Hematopoietic multipotent progenitor cell treated with erythropoietin and hydrocortisone succinate and interleukin-3 and kit ligand, for 6 days (in vitro differentiated cells): Measurements from ENCODE around the gene PPFIA4.

ENCODE experiments used
- DNase-seq: peaks from one replicate; pipeline ENCODE4 v3.0.0-alpha.2; 2015

The PPFIA4 gene

DNA sequence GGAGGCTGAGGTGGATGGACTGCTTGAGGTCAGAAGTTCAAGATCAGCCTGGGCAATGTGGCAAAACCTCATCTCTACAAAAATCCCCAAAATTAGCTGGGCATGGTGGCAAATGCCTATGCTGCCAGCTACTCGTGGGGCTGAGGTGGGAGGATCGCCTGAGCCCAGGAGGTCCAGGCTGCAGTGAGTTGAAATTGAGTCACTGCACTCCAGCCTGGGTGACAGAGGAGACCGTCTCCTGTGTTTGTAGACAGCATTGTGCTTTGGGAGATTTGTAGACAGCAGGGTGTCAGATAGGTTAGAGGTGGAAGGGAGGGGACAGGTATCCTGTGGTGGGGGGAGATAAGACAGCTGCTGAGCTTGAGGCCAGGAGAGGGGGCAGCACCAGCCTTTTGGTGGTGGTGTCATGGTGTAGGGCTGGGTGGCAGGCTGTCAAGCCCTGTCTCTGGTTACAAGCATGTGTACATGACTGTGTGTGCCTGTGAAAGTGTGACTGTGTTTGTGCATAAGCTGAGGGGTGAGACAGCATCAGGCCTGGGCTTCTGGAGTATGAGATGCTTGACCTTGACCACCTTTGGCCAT, 15.2 kb downstream of the PPFIA4 start:
- no peak for DNase-seq

DNA sequence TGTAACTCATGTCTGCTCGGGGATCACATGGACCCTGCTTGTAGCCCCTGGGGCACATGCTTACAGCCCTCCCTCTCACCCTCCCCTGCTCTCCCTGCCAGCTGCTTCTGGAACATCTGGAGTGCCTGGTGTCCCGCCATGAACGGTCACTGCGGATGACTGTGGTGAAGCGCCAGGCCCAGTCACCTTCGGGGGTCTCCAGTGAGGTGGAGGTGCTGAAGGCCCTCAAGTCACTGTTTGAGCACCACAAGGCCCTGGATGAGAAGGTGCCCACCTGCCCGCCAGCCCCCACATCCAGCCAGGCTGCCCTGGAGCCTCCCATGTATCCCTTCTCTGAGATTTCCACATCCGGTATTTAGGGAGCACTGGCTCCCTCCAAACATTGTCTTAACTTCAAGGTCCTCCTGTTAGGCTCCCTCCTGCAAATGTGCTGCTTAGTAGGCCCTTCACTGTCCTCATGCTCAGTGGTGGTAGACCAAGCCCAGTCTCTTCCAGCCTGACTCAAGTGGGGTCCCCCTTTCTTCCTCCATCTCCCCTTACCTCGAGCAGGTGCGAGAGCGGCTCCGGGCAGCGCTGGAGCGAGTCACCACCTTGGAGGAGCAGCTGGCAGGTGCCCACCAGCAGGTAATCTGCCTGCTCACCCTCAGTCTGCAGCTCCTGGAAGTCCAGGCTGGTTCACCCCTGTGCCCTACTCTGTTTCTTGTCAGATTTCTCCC, 17.7 kb downstream of the PPFIA4 start:
- no peak for DNase-seq

DNA sequence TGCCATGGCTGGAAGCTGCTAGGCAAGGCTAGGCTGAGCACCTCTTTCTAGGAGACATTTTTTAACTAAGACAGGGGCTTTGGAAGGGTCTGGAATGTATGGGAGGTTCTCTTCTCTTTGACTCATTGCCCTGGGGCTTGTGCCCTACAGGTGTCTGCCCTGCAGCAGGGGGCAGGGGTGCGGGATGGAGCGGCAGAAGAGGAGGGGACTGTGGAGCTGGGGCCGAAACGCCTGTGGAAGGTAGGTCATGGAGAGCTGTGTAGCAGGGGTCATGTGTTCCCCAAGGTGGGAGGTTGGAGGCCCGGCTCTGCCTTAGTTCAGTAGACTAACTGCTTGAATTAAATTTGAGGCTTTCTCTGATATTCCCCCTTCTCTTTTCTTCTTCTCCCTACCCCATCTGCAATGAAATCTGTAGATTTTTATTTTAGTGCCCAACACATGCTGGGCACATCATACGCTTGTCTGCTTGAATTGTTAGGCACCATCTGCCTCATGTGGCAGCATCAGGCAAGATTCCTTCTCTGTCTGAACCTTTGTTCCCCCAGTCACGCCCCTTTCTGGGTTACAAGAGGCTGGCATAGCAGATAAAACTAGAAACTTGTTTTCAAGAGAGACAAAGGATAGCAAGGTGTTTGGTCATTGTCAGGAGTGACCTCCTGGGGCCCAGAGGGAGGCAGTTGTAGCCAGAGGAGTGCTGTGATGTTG, 18.4 kb downstream of the PPFIA4 start:
- DNase-seq: no peak

DNA sequence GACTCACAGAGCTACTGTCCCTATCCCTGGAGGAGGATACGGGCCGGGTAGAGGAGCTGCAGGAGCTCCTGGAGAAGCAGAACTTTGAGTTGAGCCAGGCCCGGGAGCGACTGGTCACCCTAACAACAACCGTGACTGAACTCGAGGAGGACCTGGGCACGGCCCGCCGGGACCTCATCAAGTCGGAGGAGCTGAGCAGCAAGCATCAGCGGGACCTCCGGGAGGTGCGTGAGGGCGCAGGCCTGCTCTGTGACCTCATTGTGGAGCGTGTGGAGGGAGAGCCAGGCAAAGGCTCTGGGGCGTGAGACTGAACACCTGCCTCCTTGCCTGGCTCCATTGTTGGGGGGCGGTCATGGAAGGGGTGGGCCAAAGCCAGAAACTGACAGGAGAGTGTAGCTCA, 19.0 kb downstream of the PPFIA4 start:
- DNase-seq: no peak

DNA sequence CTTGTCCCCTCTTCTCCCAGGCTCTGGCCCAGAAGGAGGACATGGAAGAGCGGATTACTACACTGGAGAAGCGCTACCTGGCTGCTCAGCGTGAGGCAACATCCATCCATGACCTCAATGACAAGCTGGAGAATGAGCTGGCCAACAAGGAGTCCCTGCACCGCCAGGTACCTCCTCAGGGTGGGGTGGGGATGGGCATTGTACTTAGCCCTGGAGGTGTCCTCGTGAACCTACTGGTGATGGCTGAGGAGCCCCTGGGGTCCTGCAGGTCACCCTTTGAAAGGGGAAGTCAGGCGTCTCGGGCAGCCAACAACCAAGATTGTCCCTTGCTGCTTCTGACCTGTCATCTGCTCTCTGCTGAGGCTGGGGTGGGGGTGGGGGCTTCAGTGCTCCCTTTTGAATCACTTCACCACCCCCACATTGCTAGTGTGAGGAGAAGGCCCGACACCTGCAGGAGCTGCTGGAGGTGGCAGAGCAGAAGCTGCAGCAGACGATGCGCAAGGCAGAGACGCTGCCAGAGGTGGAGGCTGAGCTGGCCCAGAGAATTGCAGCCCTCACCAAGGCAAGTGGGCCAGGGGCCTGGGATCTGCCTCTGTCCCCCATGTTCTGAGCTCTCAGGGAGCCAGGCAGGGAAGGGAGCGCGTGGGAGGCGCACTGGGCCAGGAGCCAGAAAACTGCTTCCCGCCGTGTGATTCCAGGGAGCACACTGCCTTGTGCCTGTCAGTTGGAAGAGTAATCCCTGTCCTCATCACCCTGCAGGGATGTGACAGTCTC, 19.7 kb downstream of the PPFIA4 start:
- DNase-seq: no peak

DNA sequence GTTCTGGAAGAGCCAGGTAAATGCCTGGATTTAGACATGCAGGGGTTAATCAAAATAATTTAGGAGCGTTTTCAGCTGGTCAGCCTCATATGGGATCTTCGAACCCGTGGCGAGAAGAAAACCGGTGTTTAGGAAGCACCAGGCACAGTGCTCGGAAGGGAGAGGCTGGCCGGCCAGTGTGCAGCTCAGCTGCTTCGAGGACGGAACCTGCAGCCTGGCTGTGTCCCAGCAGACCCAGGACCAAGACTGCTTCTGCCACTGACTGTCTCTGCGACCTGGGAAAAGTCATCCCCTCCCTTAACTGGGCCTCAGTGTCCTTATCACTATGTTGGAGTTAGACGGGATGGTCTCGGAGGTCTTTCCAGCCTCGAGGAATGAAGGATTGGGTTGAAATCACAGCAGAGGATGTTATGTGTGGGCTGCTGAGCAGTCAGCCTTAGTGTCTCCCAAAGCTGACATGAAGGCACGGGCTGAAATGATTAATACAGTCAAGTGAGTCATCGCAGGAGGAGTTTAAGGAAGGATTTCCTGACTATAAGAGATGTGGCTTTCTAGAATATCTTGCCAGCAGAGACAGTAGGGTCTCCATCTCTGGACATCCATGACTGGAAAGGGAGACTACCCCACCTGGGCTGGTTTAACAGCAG, 20.8 kb downstream of the PPFIA4 start:
- DNase-seq: no peak

DNA sequence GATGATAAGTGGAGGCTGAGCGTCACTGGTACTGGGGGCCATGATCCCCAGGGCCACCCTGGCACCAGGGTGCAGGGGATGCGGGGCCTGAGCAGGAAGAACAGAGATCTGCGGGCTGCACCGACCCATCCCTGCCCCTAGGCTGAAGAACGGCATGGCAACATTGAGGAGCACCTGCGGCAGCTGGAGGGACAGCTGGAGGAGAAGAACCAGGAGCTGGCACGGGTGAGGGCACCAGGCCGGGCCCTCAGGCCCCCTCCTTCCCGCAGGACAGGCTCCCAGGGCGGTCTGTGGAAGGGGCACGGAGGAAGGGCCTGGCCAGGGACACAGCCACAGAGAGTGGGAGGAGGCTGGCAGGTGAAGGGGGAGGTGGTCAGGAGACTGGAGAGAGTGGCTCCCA, 21.8 kb downstream of the PPFIA4 start:
- no peak for DNase-seq

DNA sequence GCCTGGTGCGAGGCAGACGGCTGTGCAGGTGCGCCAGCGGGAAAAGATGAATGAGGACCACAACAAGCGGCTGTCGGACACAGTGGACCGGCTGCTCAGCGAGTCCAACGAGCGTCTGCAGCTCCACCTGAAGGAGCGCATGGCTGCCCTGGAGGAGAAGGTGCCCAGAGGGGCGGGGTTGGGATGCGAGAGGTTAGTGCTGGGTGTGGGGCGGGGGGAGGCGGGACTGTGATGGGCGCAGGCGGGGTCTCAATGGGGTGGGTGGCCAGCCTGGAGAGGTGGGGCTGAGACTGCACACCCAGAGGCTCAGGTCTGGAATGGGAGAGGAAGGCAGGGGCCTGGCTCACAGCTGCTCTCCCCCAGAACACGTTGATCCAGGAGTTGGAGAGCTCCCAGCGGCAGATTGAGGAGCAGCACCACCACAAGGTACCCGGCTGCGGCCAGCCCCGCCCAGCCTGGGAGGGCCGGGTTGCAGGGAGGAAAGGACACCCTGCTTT, 22.3 kb downstream of the PPFIA4 start:
- no peak for DNase-seq

DNA sequence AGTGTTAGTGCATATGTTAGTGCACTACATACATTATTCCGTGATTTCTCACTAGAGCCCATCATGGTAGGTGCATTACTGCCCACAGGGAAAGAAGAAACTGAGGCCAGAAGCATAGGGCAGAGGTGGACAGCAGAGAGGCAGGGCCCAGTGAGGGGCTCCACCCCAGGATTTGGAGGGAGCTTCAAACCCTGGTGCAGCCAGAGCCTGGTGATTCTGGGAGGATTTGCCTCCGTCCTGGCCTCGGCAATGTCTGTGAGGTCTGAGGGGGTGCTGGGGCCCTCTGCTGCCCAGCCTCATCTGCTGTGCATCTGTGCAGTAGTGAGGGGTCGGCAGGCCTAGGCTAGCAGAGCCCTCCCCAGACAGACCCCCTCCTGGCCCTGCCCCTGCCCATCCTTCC, 22.8 kb downstream of the PPFIA4 start:
- no peak for DNase-seq

DNA sequence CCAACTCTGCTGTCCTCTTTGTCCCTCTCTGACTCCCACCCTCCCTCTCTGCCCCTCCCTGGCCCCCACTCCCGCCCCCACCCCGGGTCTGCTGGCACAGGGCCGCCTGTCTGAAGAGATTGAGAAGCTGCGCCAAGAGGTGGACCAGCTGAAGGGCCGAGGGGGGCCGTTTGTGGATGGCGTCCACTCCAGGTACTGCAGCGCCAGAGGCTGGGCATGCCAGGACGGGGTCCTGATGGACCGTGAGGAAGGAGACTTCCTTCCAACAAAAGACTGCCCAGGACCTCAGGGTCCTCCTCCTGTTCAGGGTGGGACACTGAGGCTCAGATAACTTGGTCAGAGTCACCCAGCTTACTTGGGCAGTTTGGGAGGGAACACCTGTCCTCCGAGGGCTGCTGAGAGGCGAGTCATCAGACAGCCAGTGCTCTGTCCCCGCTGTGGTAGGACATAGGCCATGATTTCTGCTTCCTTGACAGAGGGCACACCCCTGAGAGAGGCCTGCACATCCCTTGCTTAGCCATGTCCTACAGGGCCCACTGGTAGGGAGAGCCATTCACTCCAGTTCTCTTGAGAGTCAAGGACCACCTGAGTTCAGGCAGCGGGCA, 23.4 kb downstream of the PPFIA4 start:
- no peak for DNase-seq

DNA sequence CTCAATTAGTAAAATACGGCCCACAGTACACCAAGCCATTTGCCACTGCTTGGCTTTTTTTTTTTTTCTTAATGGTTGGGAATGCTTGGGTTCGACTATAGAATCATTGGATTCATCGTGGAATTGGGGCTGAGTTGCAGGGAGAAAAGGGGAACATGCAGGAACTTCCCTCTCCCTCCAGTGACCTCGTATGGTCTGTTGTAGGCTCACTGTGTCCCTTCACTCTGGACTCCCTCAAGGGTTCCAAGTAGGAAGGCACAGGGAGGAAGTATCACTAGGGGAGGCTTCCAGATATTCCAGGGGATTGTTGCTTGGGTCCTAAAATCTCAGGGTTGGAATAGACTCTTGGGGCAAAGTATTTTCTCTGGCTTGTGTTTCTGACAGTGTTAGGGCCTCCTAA, 24.5 kb downstream of the PPFIA4 start:
- DNase-seq: no peak

DNA sequence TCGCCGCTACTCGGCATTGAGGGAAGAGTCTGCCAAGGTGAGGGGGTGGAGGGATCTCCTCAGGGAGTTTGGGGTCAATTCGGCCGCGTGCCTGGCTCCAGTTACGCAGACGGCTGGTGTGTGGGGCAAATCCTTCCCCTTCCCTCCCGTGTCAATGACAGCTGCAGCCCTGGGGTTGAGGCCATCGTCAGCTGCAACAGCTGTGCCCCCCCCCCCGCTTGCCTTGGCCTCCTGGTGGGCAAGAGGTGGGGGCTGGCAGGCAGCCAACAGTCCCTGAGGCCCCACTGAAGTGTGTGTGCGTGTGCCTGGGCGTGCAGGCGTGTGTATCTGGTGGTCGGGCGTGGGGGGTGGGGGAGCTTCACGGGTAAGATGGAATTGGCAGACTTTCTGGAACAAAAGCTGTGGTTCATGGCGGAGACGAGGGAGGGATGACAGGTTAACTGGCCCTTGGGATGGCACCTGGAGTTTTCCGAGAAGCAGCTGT, 25.6 kb downstream of the PPFIA4 start:
- no peak for DNase-seq

DNA sequence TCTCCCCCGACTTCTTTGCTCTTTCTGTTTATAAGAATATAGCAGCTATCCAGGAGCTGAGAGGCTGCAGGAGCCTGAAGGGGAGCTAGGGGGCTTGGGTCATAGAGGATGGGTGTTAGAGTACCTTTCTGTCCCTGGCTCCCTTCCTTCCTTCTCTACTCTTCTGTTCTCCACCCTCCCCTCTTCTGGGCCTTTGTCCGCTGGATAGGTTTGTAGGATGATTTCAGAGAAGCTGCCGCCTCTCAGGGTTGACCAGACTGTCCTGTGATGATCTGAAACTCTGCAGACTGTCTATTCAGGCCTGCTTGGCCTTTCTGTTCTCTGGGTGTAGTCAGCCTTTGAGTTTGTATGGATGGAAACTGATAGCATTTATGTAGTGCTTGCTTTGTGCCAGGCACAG, 26.3 kb downstream of the PPFIA4 start:
- DNase-seq: no peak

DNA sequence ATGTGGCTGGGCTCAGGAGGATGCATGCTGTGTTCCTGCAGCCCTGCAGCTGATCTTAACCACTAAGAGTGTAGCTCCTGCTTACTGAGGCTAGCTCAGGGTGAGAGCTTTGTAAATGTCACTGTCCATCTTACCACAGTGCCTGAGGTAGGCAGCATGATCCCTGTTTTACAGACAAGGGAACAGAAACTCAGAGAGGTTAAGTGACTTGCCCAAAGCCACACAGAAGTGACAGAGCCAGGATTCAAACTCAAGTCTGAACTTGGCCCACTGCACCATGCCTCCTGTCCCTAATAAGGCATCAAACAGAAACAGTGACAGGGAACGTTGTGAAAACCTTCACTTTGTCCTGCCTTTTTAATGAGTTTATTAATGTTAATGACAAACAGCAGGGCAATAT, 27.9 kb downstream of the PPFIA4 start:
- DNase-seq: no peak

DNA sequence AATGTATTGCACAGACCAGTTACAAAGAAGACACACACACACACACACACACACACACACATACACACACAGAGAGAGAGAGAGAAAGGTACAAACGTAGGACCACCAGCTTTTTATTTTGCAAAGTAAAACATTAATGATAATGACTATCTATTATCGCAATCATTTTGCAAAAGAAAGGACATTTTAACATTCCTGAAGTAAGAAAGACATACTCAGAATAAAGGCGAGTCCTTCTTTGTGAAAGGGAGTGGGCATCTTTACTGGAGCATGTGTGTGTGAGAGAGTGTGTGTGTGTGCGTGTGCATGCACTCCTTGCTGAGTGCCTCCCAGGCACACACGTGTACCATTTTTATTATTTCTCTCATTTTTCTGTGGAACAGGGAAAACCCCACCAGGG, 28.4 kb downstream of the PPFIA4 start:
- DNase-seq: no peak

DNA sequence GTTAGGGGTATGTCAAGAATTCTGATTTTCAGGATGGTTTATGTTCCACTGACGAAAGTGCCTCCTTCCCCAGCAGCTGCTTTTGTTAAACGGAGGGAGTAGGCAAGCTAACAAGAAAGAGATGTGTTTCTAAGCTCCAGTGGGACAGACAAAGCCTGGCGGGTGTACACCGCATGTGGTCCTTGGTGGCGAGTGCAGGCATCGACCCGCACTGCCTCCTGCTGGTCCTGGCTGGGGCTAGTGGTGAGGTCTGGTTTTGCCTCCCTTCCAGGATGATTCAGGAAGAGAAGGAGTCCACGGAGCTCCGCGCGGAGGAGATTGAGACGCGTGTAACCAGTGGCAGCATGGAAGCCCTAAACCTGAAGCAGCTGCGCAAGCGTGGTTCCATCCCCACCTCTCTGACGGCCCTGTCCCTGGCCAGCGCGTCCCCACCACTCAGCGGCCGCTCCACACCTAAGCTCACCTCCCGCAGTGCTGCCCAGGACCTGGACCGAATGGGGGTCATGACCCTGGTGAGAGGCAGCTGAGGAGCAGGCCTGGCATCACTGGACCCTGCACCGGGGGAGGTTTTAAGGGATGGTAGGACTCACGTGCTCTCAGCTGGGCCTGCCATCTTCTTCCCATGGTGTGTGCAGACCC, 29.0 kb downstream of the PPFIA4 start:
- DNase-seq: no peak

DNA sequence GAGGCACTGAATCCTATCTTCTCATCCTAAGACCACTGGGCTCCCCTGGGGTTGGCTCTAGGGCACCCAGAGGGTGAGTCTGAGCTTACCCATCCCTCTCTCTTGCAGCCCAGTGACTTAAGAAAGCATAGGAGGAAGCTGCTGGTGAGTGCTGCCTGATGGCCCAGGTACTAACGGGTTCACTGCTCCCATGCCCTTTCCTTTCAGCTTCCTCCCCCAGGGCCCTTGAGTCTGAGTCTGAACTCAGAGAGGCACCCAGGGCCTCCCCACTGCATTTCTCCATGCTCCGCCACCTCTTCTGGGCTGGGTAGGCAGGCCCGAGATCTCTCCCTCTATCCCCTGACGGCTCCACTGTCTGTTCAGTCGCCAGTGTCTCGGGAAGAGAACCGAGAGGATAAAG, 29.7 kb downstream of the PPFIA4 start:
- no peak for DNase-seq

DNA sequence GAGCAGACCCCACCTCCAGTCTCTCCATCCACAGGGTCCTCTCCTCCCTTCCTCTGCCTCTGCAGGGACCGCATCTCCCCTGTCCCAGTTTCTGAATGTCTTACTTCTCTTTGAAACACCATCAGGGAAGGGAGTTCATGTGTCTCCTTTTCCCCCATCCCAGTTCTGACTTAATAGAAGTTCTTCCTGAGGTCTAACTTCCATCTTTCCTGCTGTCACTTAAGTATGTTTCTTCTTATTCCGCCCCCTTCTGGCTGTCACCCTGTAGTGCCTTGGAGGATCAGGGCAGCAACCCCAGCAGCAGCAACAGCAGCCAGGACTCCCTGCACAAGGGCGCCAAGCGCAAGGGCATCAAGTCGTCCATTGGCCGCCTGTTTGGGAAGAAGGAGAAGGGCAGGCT, 30.2 kb downstream of the PPFIA4 start:
- DNase-seq: no peak

DNA sequence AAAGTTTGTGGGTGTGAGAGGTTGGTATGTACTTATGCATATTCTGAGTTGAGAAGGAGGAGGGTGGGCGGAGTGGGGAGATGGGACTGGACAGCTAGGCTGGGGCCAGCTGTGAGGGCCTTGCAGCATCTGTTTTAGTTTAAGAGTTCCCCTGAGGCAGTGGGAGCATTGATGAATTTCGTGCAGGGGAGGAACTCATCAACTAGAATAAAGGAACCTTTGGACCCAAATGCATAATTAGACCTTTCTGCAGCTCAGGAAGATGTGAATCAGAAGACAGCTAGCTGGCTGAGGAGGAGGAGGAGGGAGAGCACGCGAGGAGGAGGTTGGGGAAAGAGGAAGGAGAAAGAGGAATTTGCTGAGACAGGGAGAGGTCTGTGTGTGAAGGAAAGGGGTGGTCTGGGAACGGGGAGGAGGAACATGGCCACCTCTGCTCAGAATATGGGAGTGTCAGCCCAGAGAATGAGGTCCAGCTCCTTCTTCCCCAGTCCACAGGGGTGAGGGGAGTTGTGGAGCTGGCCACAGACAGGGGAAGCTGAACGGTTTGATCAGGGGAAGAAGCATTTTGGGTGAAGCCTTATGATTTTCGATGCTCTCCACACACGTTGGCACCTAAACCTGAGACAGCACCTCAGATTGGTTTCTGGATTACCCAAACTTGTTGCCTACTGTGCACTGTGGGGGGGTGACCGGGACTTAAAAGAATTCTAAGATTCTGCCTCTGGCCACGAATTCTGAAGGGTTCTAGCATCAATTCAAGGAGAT, 31.8 kb downstream of the PPFIA4 start:
- DNase-seq: no peak

DNA sequence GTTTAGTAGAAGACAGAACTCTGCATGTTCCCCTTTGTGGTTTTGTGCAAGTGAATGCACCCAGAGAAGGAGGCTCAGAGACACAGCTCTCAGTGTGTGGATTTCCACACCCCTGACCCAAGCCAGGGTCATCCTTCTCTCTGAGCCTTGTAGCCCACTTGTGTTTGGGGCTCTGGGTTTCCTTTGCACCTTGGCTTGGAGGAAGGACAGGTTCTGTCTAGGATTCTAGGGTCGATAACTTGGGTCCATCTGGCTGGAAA, 32.3 kb downstream of the PPFIA4 start:
- DNase-seq: no peak

DNA sequence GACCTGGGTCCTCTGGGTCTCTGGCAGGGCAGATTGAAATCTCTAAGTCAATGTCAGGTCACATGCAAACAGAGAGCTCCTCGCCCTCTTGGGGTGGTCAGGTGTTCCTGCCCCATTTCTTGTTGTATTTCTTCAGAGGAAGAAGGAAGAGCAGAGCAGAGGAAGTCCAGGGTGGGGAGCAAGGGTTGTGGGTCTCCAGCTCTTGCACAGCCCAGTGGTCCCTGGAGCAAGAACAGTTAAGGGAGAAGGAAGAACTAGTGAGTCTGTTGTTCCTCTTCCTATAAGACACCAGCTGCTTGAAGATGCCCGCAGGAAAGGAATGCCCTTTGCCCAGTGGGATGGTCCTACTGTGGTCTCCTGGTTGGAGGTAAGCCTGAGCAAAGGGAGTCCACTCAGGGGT, 33.2 kb downstream of the PPFIA4 start:
- DNase-seq: no peak
